HG02588 (cell line): ENCODE measurements around the gene GALR2.

Source experiments
- ATAC-seq: cut with Tn5 transposase; IDR thresholded peaks from one replicate; pipeline ENCODE4 v1.9.1; 2021; ENCODE audit warnings: mild to moderate bottlenecking, moderate library complexity; ENCODE audit not compliant: unreplicated experiment

GALR2 gene

DNA sequence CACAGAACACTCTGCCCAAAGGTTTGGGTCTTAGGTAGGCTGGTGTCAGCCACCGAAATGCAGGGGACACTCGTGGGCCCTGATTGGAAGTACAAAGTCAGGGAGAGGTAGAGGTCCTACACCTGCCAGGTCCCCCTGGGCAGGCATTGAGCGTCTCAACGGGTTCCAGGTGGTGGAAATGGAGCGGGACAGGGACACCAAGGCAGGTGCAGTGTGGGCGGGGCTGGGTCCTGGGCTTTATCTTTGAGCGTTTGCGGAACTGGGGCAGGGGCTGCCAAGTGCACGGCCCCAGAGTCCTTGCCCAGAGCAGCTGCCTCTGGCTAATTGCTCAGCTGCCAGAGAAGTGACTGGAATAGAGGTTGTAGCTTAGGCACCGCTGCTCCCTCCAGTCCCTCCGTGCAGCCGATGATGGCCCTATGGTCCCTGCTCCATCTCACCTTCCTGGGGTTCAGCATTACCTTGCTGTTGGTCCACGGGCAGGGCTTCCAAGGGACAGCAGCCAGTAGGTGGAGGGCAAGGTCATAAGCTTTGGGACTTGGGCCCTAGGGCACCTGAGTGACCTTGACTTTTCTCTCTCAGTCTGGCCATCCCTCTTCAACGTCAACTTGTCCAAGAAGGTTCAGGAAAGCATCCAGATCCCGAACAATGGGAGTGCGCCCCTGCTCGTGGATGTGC lies 4.4 kb downstream of the GALR2 start, which contains the start of gene ZACN:
Gene ZACN (plus strand): TSS at position 323 of the 675 bp plus-strand sequence. CDS start 83 bp downstream, at position 406.
- ATAC-seq = no peak

DNA sequence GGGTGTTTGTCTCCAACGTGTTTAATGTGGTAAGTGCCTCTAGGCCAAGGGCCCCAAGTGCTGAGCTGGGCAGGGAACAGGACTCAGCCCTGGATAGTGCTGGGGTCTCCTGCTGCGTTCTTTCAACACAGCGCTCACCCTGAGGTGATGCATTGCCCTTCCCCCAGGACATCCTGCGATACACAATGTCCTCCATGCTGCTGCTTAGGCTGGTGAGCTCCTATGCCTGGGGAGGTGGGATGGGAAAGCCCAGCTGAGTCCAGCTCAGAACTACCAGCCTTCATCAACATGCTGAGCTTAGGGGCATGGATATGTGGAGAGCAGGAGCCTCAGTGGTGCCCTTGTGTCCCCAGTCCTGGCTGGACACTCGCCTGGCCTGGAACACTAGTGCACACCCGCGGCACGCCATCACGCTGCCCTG lies 5.0 kb downstream of the GALR2 start:
- no peak for ATAC-seq

DNA sequence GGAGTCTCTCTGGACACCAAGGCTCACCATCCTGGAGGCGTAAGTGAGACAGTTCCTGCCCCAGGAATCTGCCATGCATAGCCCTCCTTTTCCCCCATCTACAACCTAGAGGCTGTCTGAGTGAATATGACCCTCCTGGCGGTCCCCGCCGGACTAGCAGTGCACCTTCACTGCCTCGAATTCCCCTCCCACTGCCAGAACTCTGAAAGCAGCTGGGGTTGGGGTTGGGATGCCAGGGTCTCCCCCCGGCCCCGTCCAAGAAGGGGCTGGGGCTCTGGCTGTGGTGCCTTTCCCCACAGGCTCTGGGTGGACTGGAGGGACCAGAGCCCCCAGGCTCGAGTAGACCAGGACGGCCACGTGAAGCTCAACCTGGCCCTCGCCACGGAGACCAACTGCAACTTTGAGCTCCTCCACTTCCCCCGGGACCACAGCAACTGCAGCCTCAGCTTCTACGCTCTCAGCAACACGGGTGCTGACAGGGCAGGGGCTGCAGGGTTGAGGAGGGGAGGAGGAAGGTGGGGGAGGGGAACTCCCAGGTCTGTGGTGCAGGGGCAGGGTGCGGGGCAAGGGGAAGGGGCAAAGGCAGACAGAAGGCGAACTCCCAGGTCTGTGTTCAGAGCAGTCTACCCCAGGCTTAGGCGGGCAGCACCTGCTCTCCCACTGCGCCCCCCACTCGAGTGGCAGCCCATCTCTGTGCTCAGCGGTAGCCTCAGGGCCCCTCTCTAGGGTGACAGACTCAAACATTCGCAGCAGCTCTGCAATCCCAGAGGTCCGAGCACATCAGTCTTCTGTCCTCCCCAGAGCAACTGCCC lies 5.6 kb downstream of the GALR2 start:
- ATAC-seq = no peak

DNA sequence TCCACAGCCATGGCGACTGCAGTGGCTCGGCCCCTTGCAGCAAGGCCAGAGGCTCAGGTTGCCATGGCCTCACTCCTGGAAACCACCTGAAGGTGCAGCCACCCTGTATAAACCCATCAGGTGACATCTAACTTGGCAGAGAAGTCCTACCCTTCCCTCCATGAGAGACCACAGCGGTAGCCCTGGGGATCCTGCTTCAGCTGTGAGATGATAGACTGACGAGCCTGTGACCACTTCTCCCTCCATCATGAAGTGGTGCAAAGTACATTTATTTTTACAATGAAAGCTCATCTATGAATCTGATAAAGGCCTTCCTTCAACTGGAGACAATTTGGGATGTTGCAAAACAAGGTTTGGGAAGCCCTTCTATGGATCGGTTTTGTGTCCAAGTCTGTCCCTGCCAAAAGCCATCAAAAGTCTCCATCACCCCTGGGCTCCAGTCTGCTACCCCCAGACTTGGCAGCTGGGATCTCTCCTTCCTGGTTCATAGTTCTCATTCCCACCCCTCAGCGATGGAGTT lies 6.2 kb downstream of the GALR2 start:
- ATAC-seq = no peak

DNA sequence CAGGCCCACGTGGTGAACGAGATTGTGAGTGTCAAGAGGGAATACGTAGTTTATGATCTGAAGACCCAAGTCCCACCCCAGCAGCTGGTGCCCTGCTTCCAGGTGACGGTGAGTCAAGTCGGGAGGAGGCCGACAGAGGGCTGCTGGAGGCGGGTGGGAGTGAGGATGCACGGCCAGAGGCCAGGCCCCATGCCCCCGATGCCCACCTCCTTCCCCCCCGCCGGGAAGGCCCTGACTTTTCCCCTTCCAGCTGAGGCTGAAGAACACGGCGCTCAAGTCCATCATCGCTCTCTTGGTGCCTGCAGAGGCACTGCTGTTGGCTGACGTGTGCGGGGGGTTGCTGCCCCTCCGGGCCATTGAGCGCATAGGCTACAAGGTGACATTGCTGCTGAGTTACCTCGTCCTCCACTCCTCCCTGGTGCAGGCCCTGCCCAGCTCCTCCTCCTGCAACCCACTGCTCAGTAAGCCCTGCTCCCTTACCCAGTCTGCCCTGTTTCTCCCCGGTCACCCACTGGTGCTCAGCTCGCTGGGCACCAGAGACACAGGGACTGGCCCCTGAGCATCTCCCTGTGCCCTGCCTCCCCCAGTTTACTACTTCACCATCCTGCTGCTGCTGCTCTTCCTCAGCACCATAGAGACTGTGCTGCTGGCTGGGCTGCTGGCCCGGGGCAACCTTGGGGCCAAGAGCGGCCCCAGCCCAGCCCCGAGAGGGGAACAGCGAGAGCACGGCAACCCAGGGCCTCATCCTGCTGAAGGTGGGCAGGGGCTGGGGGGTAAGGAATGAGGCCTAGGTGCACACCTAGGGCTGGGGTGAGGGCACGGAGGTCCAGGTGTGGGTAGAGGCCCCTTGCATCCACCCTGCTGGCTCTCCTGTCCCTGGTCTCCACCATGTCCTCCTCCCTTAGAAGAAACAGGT lies 7.0 kb downstream of the GALR2 start:
- no peak for ATAC-seq

DNA sequence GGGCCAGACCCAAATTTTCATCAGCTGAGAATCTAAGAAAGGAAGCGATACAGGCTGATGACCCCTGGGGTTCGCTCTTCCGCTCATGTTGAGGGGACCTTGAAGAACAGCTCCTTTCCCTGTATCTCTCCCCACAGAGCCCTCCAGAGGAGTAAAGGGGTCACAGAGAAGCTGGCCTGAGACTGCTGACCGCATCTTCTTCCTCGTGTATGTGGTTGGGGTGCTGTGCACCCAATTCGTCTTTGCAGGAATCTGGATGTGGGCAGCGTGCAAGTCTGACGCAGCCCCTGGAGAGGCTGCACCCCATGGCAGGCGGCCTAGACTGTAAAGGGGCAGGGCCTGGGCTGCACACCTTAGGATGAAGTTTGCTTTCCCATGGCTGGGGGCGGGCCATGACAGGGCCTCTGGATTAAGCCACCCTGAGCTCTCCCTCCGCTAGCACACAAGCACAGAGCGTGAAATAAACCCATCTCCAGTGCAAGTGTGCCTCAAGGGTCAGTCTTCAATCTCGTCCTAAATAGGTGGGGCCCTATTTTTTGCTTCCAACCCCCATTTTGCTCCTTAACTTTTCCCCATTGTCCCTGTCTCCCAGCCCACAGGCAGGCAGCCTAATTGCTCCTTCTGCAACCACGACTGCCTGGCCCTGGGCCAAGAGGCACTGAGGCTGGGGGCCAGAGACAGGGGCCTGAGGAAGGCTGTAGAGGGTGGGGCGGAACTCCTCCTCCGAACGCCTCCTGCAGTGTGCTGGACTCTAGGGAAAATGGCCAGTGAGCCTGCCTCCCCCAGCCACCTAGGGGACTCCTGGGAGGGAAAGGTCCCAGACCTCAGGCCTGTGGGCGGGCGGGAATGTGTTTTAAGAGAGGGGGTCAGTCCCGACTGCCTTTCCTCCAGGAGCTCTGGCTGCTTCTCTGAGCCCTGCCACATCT lies 8.0 kb downstream of the GALR2 start:
- ATAC-seq = no peak

DNA sequence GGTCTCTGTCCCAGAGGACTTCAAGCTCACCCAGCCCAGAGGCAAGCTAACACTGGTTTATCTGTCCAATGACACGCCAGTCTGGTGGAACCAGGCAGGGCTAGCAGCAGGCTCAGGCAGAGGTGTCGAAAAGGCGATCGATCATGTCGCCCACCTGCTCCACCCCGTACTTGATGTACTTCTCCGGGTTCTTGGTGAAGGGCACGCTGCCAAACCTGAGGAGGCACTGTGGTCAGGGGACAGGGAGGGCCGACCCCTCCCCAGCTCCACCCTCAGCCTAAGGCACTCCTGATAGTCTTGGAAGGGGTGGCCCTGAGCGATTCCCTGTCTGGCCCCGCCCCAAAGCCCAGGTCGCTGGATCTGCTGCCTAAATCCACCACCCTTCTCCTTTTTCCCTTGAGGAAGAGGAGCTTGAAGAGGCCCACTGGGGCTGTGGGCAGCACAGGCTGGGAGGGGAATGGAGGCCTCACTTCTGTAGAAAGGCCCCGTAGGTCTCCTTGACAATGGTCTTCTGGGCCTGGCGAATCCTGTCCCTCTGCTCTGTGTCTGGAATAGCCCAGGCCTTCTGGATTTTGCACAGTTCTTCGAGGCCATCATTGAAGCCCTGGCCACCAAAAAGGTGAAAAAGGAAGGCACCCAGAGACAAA lies 9.1 kb downstream of the GALR2 start:
- ATAC-seq = no peak

DNA sequence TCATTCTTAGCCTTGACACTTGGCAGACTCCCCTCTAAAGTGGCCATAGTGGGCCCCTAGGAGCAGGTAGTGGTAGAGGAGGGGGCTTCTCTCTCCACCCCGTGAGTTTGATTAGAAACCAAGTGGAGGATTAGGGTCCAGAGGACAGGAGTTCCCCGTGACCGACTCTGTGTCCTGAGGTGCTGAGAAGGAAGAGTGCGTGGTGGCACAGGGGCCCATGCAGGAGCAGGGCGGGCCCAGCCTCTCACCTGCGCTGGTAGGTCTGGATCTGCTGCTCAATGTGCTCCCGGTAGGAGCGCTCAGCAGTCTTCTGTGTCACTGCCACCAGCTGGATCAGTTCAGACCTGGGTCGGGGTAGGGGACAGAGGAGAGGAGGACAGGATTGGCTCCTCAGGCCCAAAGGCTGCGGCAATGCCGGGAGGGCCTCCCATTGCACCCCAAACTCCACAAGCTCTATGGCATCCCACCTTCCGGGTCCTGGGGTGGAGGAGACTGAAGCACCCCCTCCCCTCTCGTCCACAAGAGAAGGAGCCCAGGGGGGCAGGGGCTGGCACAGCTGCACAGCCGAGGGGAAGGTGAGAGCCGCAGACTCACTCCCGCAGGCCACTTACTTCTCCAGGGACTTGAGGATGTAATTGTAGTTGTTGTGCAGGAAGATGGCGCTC lies 10.6 kb downstream of the GALR2 start:
- ATAC-seq = no peak

DNA sequence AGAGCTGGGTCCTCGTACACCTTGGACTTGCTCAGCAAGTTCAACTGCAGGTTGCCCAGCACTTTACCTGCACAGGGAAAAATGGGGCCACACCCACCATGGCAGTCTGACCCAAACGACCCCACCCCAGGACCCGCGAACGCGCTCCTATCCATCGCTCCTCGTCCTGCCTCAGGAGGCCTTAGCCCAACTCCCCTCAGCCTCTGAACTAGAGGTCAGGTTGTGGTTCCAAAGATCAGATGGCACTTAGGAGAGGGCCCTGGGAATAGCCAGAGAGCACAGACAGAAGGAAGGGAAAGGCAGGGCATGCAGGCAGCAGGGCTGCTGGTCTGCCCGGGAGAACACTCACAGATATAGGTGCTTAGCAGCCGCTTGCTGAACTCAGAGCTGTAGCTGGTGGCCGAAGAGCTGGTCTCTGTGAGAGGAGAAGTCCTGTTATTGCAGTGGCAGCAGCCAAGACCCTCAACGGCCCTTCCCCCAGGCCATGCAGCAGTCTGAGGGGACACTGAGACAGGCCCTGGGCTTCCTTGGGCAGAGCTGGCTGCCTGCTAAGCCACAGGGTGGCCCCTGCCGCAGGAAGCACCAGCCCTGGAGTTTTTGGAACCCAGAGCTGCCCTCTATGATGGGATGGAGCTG lies 11.3 kb downstream of the GALR2 start:
- ATAC-seq = no peak

DNA sequence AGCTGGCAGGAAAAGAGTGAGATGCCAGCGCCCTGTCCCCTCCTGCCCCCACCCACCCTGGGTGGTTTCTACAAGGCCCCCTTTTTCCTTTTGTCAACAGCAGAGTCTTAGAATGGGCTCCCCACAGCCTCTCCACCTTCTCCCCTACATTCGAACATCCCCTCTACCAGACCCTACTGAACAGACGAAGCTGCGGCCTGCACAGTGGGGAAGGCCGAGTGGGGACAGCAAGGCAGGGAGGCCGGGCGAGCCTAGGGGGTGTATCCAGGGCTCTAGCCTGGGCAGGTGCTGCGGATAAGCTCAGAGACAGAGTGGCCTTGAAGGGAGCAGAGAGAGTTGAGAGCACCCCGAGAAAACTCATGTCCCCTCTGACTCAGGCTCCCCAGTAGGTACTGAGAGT lies 11.8 kb downstream of the GALR2 start:
- ATAC-seq = no peak

DNA sequence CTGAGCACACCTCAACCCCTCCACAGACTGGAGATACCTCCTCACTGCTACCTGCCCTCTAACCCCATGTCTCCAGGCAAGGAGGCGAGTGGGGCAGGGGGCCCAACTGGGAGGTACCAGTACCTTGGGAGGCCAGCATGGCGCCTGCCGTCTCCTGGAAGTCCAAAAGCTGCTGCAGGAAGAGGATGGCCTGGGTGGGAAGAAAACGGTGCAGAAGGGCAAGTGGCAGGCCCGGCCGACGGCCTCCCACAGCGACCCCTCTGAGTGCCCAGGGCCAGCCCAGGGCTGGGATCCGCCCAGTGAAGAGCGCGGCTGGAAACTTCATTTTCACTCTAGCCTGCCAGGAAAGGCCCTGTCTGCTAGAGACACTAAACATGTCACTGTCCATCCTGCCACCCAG lies 12.9 kb downstream of the GALR2 start:
- no peak for ATAC-seq

DNA sequence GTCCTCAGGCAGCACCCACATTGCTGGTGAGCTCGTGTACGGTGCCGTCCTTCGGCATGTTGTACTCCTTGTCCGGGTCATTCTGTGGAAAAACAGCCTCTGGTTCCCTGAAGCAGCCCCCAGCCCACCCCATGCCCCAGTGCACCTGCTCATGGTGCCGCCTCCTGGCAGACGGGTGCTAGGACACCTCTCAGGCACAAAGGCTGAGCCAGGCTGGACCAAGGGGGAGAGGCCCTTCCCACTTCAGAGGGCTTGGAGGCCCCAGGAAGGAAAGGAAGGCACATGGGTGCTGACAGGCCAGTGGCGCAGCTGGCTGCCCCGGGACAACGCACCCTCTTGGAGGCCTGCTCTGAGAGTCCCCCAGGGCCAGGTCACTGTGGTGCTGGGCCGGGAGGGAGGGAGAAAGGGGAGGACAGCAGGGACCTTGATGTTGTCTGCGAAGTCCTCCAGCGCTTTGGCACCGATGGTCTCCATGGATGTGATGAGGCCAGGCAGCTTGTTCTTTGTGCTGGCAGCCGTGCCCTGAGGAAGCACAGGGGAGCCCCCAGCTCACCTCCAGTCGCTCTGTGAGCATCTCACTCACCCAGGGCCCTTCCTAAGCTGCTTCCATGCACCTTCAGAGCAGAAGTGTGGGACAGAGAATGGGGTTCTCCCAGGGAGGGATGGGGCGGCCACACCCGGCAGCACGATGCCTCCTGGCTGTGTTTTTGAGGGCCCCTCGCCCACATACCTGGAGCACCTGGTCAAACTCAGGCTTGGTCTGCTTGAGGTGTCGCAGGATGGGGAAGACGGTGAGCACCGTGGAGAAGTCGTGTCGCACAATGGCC lies 13.7 kb downstream of the GALR2 start:
- ATAC-seq = no peak

DNA sequence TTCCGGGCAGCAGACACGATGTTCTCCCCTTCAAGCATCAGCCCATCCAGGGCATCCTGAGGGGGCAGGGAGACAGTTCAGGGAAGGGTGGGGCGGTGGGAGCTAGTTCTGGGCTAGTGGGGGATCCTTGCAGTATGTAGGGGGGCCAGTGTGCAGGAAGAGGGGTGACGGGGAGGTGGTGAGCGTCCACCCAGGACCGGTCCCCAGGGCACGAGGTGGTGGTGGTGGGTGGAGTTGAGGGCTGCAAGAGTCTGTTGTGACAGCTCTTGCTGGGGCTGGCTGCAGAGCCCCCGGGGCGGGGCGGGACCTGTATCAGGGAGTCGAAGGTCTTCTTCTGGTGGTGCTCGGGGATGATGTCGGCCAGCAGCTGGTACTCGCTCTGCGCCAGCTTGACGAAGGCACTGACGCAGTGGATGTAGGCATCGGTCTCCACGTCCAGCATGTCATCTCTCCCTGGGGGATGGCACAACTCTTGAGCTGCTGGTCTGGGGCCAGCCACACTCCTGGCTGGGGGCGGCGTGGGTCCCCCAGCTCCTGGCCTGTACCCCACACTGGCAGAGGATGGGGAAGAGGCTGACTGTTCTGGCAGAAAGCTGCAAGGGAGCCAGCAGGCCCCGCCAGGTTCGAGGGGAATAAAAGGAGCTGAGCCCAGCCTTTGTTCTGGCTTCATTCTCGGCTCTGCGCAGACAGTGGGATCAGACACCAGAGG lies 14.4 kb downstream of the GALR2 start:
- no peak for ATAC-seq

DNA sequence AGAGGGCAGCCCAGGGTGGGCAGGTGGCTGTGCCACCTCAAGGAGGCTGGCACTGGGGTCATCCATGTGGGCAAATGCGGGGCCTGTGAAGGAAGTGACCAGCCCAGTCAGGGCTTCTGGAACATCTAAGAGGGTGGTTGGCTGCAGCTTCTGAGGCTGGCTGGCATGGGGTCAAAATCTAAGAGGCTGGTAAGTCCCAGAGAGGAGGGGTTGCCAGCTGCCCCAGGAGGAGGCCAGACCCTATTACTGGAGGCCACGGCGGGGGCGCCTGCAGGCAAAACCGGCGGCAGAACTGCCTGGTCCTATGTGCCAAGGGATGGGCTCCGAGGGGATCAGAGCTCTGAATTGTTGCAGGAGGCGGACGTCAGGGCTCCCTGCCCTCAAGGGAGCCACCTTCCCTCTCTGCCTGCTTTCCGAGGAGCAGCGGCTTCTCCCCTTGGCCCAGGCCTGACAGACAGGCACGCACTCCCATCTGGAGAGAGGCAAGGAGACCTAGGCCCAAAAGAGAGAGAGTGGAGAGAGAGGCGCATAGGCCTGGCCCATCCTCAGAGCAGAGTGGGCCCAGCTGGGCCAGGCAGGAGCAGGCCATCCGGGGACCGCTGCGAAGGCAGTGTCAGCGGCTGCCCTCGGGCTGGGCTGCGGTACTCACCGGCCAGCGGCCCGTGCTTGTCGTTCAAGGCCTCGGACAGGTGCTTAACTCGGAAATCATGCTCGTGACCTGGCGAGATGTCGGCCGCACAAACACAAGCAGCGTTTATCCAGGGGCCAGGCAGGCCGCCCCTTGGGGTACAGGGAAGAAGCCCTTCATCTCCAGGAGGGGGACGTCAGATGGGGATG lies 15.3 kb downstream of the GALR2 start:
- no peak for ATAC-seq

DNA sequence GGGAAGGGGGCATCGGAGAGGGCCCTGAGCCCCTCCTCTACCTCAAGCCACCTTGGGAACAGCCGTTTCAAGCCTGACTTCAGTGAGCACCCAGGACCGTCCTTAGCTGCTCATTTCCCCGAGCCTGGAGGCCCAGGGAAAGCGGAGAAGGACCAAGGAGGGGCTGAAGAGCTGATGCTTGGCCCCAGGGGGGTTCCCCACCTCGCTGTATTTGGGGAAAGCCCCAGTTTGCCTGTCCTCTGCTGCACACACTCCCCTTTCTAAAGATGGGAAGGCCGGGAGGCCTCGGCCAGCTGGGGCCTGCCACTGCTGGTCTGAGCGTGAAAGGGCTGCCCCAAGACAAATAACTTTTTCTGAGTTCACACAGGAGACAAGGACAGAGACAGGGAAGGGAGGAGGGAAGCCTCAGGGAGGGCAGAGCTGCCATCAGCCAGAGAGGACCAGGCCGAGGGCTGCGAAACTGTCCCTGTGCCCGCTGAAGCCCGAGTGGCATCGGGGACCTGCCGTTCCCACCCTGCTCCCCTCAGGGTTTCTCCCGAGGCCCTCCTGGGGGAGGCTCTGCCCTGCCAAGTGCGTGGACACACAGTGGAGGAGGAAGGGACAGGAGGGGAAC lies 16.0 kb downstream of the GALR2 start:
- no peak for ATAC-seq
